Hepatocyte (in vitro differentiated cells): ENCODE data around the gene FAM174C.

Source experiments
- EZH2 ChIP-seq: fragments of 200-600 bp; sonication (generic); IDR thresholded peaks from 2 replicates; pipeline ENCODE4 v1.6.1; 2016; ENCODE audit warnings: antibody characterized with exemption, mild to moderate bottlenecking, borderline replicate concordance
- TF ChIP-seq, protein P1 (sequence below): fragments of 200-600 bp; sonication (generic); IDR thresholded peaks from 2 replicates; pipeline ENCODE4 v1.5.1; 2016; ENCODE audit warnings: antibody characterized with exemption, mild to moderate bottlenecking; ENCODE audit not compliant: poor library complexity

DNA sequence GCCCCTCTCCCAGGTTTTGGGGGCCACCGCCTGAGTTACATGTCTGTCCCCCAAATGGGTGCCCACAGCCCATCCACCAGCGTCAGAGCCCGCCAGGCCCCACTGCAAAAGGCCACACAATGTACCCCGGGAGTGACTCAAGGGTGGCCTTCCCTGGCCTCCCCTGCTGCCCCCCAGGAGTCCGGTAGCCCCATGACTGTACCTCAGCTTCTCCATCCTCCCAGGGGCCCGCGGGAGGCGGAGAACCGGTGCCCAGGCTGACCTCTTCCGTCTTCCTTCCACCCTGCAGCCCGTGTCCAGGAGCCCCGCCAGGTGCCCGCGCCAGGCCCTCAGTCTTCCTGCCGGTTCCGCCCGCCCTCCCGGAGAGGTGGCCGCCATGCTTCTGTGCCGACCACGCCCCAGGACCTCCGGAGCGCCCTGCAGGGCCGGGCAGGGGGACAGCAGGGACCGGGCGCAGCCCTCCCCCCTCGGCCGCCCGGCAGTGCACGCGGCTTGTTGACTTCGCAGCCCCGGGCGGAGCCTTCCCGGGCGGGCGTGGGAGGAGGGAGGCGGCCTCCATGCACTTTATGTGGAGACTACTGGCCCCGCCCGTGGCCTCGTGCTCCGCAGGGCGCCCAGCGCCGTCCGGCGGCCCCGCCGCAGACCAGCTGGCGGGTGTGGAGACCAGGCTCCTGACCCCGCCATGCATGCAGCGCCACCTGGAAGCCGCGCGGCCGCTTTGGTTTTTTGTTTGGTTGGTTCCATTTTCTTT, 47.9 kb upstream of the FAM174C start:
- TF ChIP-seq, protein P1, sequence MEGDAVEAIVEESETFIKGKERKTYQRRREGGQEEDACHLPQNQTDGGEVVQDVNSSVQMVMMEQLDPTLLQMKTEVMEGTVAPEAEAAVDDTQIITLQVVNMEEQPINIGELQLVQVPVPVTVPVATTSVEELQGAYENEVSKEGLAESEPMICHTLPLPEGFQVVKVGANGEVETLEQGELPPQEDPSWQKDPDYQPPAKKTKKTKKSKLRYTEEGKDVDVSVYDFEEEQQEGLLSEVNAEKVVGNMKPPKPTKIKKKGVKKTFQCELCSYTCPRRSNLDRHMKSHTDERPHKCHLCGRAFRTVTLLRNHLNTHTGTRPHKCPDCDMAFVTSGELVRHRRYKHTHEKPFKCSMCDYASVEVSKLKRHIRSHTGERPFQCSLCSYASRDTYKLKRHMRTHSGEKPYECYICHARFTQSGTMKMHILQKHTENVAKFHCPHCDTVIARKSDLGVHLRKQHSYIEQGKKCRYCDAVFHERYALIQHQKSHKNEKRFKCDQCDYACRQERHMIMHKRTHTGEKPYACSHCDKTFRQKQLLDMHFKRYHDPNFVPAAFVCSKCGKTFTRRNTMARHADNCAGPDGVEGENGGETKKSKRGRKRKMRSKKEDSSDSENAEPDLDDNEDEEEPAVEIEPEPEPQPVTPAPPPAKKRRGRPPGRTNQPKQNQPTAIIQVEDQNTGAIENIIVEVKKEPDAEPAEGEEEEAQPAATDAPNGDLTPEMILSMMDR: no peak
- TF ChIP-seq EZH2: no peak
